Endothelial cell of umbilical vein (primary cell): Measurements from ENCODE around the gene NDUFB4.

ENCODE experiments used
- EZH2 ChIP-seq: IDR thresholded peaks from 2 replicates; pipeline ENCODE4 v1.6.1; 2012; ENCODE audit warnings: borderline replicate concordance, low read depth, mild to moderate bottlenecking, moderate library complexity, low read length, inconsistent platforms; ENCODE audit not compliant: severe bottlenecking
- FOS ChIP-seq: IDR thresholded peaks from 2 replicates; pipeline ENCODE4 v1.6.1; 2011; ENCODE audit warnings: mild to moderate bottlenecking, low read length, moderate library complexity, borderline replicate concordance; ENCODE audit not compliant: insufficient read depth
- GATA2 ChIP-seq: IDR thresholded peaks from 2 replicates; pipeline ENCODE4 v1.7.0; 2011; ENCODE audit warnings: low read depth, mild to moderate bottlenecking, moderate library complexity, mixed read lengths, low read length; ENCODE audit not compliant: insufficient read length, insufficient read depth
- MYC ChIP-seq: IDR thresholded peaks from one replicate; pipeline ENCODE4 v1.6.1; 2011; ENCODE audit warnings: mild to moderate bottlenecking, low read depth, low read length
- POLR2A ChIP-seq: IDR thresholded peaks from 2 replicates; pipeline ENCODE4 v1.6.1; 2012; ENCODE audit warnings: low read depth, mild to moderate bottlenecking, control low read depth, low read length
- POLR2AphosphoS5 ChIP-seq: IDR thresholded peaks from 2 replicates; pipeline ENCODE4 v1.6.1; 2012; ENCODE audit warnings: low read depth, mild to moderate bottlenecking, control low read depth, low read length, moderate library complexity; ENCODE audit not compliant: insufficient read depth
- TF ChIP-seq, protein P1 (sequence below), 2 donors: IDR thresholded peaks; 1 replicate in 1 of 2; 2 replicates in 1 of 2; pipeline ENCODE4 v1.5.1; 2011; ENCODE audit warnings: low read length in 2 of 2, mild to moderate bottlenecking in 2 of 2, moderate library complexity in 2 of 2, control low read depth in 1 of 2, inconsistent platforms in 1 of 2, low read depth in 1 of 2; ENCODE audit not compliant: insufficient read depth in 1 of 2; ENCODE audit errors: extremely low read depth in 1 of 2
- TF ChIP-seq, protein P2 (sequence below): IDR thresholded peaks from 2 replicates; pipeline ENCODE4 v1.6.1; 2011; ENCODE audit not compliant: insufficient read depth, insufficient read length

DNA sequence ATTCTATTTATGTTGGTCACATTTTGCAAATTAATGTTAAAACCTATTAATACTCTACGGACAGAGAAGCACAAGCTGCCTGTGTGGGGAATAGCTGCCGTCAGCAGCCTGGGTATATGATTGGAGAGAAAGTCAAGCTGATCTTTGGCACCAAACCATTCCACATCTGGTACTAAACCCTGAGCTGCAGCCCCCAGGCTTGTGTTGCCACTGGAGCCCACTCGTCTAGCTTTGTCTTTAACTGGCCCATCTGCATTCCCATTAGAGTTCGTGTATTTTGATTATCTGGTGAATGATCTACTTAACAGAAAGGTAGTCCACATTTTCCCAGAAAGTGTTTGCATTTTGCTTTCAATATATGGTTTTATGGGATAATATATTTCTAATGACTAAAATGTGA is 5.4 kb downstream of the NDUFB4 start:
- TF ChIP-seq, protein P1, sequence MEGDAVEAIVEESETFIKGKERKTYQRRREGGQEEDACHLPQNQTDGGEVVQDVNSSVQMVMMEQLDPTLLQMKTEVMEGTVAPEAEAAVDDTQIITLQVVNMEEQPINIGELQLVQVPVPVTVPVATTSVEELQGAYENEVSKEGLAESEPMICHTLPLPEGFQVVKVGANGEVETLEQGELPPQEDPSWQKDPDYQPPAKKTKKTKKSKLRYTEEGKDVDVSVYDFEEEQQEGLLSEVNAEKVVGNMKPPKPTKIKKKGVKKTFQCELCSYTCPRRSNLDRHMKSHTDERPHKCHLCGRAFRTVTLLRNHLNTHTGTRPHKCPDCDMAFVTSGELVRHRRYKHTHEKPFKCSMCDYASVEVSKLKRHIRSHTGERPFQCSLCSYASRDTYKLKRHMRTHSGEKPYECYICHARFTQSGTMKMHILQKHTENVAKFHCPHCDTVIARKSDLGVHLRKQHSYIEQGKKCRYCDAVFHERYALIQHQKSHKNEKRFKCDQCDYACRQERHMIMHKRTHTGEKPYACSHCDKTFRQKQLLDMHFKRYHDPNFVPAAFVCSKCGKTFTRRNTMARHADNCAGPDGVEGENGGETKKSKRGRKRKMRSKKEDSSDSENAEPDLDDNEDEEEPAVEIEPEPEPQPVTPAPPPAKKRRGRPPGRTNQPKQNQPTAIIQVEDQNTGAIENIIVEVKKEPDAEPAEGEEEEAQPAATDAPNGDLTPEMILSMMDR (IDR thresholded peaks at IDR 0.05; ENCODE audit: extremely low read depth in 1 of 2, insufficient read depth in 1 of 2, low read depth in 1 of 2, low read length in 2 of 2), result no peak
- no peak for TF ChIP-seq POLR2AphosphoS5
- TF ChIP-seq, protein P2, sequence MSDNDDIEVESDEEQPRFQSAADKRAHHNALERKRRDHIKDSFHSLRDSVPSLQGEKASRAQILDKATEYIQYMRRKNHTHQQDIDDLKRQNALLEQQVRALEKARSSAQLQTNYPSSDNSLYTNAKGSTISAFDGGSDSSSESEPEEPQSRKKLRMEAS, result no peak
- TF ChIP-seq POLR2A, result no peak
- TF ChIP-seq GATA2, result no peak
- no peak for TF ChIP-seq MYC
- no peak for TF ChIP-seq EZH2
- no peak for TF ChIP-seq FOS
